ENCODE data around the gene NUP93. TPM values are rescaled to one million over a fixed set of nuclear protein-coding genes. Genes with fewer than 3 reads are reported as not detected.
"Not testable (repeated sequence)": the region's sequence is repeated elsewhere in the genome, so short reads cannot be mapped to it uniquely, and the experiment has no call there.

Gene NUP93
- total RNA-seq, 4 donors from 2014 or later: 27.3 to 195 (median 31.4) TPM

DNA sequence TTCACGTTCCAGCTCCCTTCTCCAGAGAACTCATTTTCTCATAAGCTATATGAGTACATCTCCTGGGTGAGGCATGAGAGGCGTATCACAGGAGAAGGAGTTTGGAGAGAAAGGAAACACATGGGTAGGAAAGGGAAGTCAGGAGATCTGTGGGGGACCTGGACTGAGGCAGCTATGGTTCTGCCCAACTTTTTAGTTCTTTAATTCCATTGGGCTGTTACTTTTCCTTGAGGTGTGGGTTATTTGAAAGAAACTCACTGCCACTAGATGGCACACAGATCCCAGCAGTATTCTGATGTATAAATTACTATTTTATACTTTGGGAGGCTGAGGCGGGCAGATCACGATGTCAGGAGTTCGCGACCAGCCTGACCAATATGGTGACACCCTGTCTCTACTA lies 63.6 kb downstream of the NUP93 start:
- no peak for DNase-seq
- TF ChIP-seq POLR2A (IDR thresholded peaks at IDR 0.05): no peak
- TF ChIP-seq, protein P1, sequence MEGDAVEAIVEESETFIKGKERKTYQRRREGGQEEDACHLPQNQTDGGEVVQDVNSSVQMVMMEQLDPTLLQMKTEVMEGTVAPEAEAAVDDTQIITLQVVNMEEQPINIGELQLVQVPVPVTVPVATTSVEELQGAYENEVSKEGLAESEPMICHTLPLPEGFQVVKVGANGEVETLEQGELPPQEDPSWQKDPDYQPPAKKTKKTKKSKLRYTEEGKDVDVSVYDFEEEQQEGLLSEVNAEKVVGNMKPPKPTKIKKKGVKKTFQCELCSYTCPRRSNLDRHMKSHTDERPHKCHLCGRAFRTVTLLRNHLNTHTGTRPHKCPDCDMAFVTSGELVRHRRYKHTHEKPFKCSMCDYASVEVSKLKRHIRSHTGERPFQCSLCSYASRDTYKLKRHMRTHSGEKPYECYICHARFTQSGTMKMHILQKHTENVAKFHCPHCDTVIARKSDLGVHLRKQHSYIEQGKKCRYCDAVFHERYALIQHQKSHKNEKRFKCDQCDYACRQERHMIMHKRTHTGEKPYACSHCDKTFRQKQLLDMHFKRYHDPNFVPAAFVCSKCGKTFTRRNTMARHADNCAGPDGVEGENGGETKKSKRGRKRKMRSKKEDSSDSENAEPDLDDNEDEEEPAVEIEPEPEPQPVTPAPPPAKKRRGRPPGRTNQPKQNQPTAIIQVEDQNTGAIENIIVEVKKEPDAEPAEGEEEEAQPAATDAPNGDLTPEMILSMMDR (IDR thresholded peaks at IDR 0.05): peak in 4 of 6 experiments; percentile 26 to 37 (median 32)
- Histone ChIP-seq H3K27ac (no peak overlapping the region), H3K4me3 (no peak overlapping the region), H3K4me1 (no peaks in the 10 kb centered on the region), H3K27me3 (no peaks in the 10 kb centered on the region), H3K36me3 (peaks cover 0 to 2% (median 0%) of the 10 kb centered on the region in 3 donors), H3K9me3 (no peaks in the 10 kb centered on the region)

DNA sequence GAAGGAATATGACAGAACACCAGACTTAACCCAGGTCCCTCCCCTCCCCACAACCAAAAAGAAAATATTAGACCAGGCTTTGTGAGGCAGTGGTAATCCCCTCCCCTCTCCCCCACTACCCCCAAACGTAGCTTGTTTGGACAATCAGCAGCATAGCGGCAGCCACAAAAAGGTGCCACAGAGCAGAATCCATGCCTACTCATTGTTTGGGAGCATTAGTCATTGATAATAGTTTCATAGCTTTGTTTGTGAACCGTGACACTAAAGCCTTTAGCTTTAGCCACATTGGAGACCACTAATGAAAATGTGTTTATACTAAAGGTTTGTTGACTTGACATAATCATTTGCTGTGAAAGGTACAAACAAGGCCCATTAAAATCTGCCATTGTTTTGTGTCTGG lies 65.1 kb downstream of the NUP93 start:
- H3K27ac ChIP-seq: no peak overlapping the region
- no peaks in the 10 kb centered on the region for H3K4me1 ChIP-seq
- TF ChIP-seq, protein P1 (IDR thresholded peaks at IDR 0.05): no peak
- no peak for TF ChIP-seq POLR2A (IDR thresholded peaks at IDR 0.05)

DNA sequence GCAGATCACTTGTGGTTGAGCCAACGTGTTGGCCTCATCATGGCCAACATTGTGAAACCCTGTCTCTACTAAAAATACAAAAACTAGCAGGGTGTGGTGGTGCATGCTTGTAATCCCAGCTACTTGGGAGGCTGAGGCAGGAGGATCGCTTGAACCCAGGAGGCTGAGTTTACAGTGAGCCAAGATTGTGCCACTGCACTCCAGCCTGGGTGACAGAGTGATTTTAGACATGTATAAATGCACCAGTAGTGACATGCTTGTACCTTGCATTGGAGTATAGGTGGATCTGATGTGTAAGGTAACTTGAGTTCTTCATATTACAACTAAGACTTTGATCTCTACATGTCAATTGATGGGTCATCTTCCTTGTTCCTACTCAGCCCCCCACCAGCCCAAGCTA lies 67.1 kb downstream of the NUP93 start:
- DNase-seq, H3K27me3 ChIP-seq, H3K4me3 ChIP-seq, H3K36me3 ChIP-seq, H3K9me3 ChIP-seq, H3K4me1 ChIP-seq, H3K27ac ChIP-seq: not testable (repeated sequence)

More for the DNA sequence above, 65.1 kb downstream of the NUP93 start:
- Histone ChIP-seq H3K36me3 (peaks cover 0 to 8% (median 0%) of the 10 kb centered on the region in 3 donors), H3K9me3 (no peaks in the 10 kb centered on the region), H3K4me3 (no peak overlapping the region), H3K27me3 (no peaks in the 10 kb centered on the region)
- no peak for DNase-seq

DNA sequence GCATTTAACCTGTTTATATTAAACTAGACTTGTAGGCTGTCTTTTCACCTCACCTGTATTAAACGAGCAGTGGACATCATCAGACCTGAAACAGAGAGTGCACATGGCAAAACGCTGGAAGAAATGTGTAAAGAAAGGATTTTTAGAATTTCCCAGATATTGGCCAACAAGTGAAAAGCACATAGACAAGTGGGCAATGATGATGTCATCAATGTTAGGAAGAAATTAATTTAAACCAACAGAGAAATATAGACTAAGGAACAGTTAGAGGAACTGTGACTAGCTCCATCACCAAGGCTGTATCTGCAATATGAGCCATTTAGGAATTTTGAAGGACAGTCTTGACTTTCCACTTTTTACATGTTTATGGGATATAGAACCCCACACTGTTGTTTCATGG lies 67.9 kb downstream of the NUP93 start:
- Histone ChIP-seq H3K27me3 (no peaks in the 10 kb centered on the region), H3K4me1 (no peaks in the 10 kb centered on the region), H3K27ac (no peak overlapping the region), H3K36me3 (peaks cover 0 to 8% (median 0%) of the 10 kb centered on the region in 3 donors), H3K4me3 (no peak overlapping the region), H3K9me3 (no peaks in the 10 kb centered on the region)
- TF ChIP-seq POLR2A (IDR thresholded peaks at IDR 0.05): no peak
- TF ChIP-seq, protein P1 (IDR thresholded peaks at IDR 0.05): no peak
- no peak for DNase-seq

DNA sequence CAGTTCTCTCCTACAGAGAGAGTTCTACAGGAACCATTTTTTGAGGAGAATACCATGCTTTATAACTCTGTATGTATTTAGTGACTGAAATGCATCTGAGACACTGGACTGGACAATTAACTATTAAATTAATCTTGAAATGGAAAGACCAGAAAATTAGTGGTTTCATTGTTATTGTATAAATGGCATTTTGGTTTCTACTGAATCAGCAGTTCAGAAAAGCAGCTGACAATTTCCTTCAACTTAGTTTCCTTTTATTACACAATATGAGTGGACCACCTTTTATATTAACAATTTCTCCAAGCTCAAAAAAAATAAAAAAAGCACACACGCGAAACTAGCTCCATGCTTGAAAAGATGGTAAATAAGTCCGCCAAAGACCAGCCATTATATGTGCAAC lies 69.0 kb downstream of the NUP93 start:
- TF ChIP-seq, protein P1 (IDR thresholded peaks at IDR 0.05): no peak
- TF ChIP-seq POLR2A (IDR thresholded peaks at IDR 0.05): no peak
- H3K4me1 ChIP-seq: no peaks in the 10 kb centered on the region
- peaks cover 0 to 8% (median 0%) of the 10 kb centered on the region in 3 donors for H3K36me3 ChIP-seq
- no peak overlapping the region for H3K27ac ChIP-seq
- no peak for DNase-seq
- H3K9me3 ChIP-seq: no peaks in the 10 kb centered on the region
- no peak overlapping the region for H3K4me3 ChIP-seq
- no peaks in the 10 kb centered on the region for H3K27me3 ChIP-seq

DNA sequence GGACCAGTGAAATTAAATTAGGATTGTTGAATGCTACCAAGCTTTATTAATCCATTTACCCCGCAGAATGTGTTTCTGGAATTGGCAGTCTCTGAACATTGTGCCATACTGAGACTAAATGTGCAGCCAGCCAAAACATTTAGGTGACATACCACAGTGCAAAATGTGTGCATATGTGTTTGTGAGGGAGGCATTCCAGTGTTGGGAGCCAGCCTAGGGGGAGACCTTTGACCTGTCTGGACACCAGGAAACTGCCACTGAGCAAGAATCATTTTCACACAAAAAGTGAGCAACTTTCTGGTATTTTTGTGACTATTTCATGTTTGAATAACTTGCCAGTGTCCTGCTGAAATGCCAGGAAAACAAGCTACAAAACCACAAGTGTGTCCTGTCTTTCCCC lies 70.4 kb downstream of the NUP93 start:
- Histone ChIP-seq H3K27me3 (no peaks in the 10 kb centered on the region), H3K36me3 (peaks cover 0 to 8% (median 0%) of the 10 kb centered on the region in 3 donors), H3K4me1 (no peaks in the 10 kb centered on the region), H3K27ac (no peak overlapping the region), H3K9me3 (no peaks in the 10 kb centered on the region), H3K4me3 (no peak overlapping the region)
- no peak for DNase-seq
- TF ChIP-seq POLR2A (IDR thresholded peaks at IDR 0.05): no peak
- TF ChIP-seq, protein P1 (IDR thresholded peaks at IDR 0.05): no peak
